T-helper 1 cell treated with Interleukin-12 subunit alpha and Interleukin-12 subunit beta and Interleukin-4 antibody, amounts not matched to agents 30 μg/mL and 1 μg/mL, for 36 hours (primary cell): ENCODE results near the gene THEM5.

Experiments
- H3K27ac Mint-ChIP-seq: one replicate; pipeline ENCODE4 v1.8.0; 2021; ENCODE audit warnings: mild to moderate bottlenecking, mixed read lengths
- H3K27me3 Mint-ChIP-seq: one replicate; pipeline ENCODE4 v1.8.0; 2021; ENCODE audit warnings: low read depth, mixed read lengths
- H3K36me3 Mint-ChIP-seq: one replicate; pipeline ENCODE4 v1.8.0; 2021; ENCODE audit warnings: low read depth, mixed read lengths
- H3K4me1 Mint-ChIP-seq: one replicate; pipeline ENCODE4 v1.8.0; 2021; ENCODE audit warnings: low read depth, mixed read lengths
- H3K4me3 Mint-ChIP-seq: one replicate; pipeline ENCODE4 v1.8.0; 2021; ENCODE audit warnings: mild to moderate bottlenecking, moderate library complexity, mixed read lengths
- H3K9me3 Mint-ChIP-seq: one replicate; pipeline ENCODE4 v1.8.0; 2021; ENCODE audit warnings: mixed read lengths

Gene THEM5

GRCh38 chr1:151814426-151814825, 39.1 kb downstream of the THEM5 start:
- Mint-ChIP-seq H3K27me3 (no peaks in the 10 kb centered on the region), H3K4me1 (peaks cover 19% of the 10 kb centered on the region), H3K36me3 (no peaks in the 10 kb centered on the region), H3K4me3 (no peak overlapping the region), H3K27ac (no peak overlapping the region), H3K9me3 (no peaks in the 10 kb centered on the region)

DNA sequence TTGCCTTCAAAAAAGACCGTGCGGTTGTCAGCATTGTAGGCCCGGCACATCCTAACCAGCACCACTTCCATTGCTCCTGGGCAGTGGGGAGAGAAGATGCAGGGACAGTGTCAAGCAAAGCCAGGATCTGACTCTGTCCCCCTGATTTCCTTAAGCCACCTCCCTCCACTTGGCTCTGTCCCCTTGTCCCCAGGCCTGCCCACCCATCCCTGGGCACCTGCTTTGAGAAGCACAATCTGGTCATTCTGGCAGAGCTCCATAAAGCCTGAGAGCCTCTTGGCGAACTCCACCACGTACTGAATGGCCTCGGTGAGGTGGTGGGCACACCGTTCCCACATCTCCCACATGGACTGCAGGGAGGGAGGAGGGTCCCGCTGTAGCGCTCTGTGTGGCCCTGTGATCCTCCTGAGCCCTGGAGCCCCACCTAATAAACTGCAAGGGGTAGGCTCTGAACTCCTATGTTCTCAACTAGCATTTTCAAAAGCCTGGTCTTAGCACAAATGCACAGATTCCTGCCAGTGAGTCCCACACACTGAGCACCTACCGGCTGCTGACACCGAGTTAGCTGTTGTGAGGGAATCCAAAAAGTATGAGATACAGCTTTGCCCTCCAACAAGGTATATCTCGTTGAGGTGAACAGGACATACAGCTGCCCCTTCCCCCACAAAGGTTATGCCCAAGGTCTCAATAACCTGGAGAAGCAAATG, 40.1 kb downstream of the THEM5 start:
- no peaks in the 10 kb centered on the region for H3K36me3 Mint-ChIP-seq
- H3K4me3 Mint-ChIP-seq = no peak overlapping the region
- H3K27me3 Mint-ChIP-seq = peaks cover 4% of the 10 kb centered on the region
- H3K9me3 Mint-ChIP-seq = no peaks in the 10 kb centered on the region
- peaks cover 19% of the 10 kb centered on the region for H3K4me1 Mint-ChIP-seq
- no peak overlapping the region for H3K27ac Mint-ChIP-seq

- peaks cover 12% of the 10 kb centered on the region for H3K4me1 Mint-ChIP-seq
- H3K4me3 Mint-ChIP-seq = no peak overlapping the region
- no peaks in the 10 kb centered on the region for H3K9me3 Mint-ChIP-seq
- H3K27ac Mint-ChIP-seq = no peak overlapping the region
- H3K27me3 Mint-ChIP-seq = peaks cover 15% of the 10 kb centered on the region
- H3K36me3 Mint-ChIP-seq = no peaks in the 10 kb centered on the region
These were observed 42.3 kb downstream of the THEM5 start for GRCh38 chr1:151811181-151811580.

- Mint-ChIP-seq H3K27ac (no peak overlapping the region), H3K4me3 (no peak overlapping the region), H3K27me3 (peaks cover 16% of the 10 kb centered on the region), H3K4me1 (peaks cover 6% of the 10 kb centered on the region), H3K9me3 (no peaks in the 10 kb centered on the region), H3K36me3 (no peaks in the 10 kb centered on the region)
These were observed 43.4 kb downstream of the THEM5 start for GRCh38 chr1:151809985-151810556.

DNA sequence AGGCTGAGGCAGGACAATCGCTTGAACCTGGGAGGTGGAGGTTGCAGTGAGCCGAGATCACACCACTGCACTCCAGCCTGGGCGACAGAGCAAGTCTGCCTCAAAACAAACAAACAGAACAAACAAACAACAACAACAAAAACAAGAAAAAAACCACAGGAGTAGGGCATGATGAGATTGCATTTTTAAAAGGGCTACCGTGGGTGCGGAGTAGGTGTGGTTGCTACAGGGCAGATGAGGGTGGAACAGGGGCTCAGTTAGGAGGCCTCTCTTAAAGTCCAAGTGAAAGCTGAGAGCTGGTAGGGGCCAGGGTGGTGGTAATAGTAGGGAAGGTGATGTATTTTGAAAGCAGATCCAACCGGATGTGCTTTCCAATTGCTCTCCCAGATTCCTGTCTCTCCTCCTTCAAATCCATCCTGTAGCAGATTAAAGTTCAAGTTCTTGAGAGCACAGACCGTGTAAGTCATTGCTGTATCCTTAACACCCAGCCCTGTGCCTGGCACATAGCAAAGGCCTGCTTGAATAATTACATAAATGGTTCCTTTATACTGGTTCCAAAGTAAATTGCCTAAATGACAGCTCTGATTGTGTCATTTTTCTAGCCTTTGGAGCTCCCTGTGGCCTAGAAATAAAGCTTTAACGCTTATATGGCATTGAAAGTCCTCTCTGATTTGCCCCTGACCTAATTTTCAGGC, 44.1 kb downstream of the THEM5 start:
- H3K36me3 Mint-ChIP-seq = no peaks in the 10 kb centered on the region
- no peaks in the 10 kb centered on the region for H3K9me3 Mint-ChIP-seq
- peaks cover 6% of the 10 kb centered on the region for H3K4me1 Mint-ChIP-seq
- H3K27me3 Mint-ChIP-seq = peaks cover 19% of the 10 kb centered on the region
- no peak overlapping the region for H3K4me3 Mint-ChIP-seq
- no peak overlapping the region for H3K27ac Mint-ChIP-seq

- Mint-ChIP-seq H3K9me3 (no peaks in the 10 kb centered on the region), H3K4me3 (no peak overlapping the region), H3K36me3 (no peaks in the 10 kb centered on the region), H3K27me3 (peaks cover 19% of the 10 kb centered on the region), H3K27ac (no peak overlapping the region), H3K4me1 (peaks cover 4% of the 10 kb centered on the region)
These were observed 45.7 kb downstream of the THEM5 start for GRCh38 chr1:151807766-151808165.

GRCh38 chr1:151807131-151807530, 46.4 kb downstream of the THEM5 start:
- Mint-ChIP-seq H3K27ac (no peak overlapping the region), H3K4me3 (no peak overlapping the region), H3K27me3 (peaks cover 19% of the 10 kb centered on the region), H3K9me3 (no peaks in the 10 kb centered on the region), H3K4me1 (peaks cover 2% of the 10 kb centered on the region), H3K36me3 (no peaks in the 10 kb centered on the region)

DNA sequence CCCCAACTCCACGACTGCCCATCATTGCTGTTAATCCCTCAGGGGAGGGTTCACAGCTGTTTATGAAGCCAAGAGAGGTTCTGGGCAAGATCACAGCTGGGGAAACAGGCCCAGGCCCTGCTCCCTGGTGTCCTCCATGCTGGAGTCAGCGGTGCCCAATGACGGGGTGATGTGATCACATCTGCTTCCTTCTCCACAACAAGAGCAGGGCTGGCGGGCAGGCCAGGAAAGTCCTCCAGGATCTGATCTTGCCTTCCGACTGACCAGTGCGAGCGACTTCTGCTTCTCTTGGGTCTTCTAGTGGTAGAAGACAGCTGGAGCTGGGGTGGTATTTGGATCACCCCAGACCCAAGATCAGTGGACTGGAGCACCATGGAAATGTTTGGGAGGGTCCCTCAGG, 47.3 kb downstream of the THEM5 start:
- Mint-ChIP-seq H3K4me1 (peaks cover 2% of the 10 kb centered on the region), H3K9me3 (no peaks in the 10 kb centered on the region), H3K36me3 (no peaks in the 10 kb centered on the region), H3K27ac (no peak overlapping the region), H3K27me3 (peaks cover 19% of the 10 kb centered on the region), H3K4me3 (no peak overlapping the region)

- peaks cover 19% of the 10 kb centered on the region for H3K27me3 Mint-ChIP-seq
- H3K4me1 Mint-ChIP-seq = peaks cover 5% of the 10 kb centered on the region
- no peak within 1 kb of the TSS for H3K27ac Mint-ChIP-seq
- no peak within 1 kb of the TSS for H3K4me3 Mint-ChIP-seq
- no peaks in the 10 kb centered on the region for H3K36me3 Mint-ChIP-seq
- no peaks in the 10 kb centered on the region for H3K9me3 Mint-ChIP-seq
These were observed 48.3 kb downstream of the THEM5 start, which contains the start of gene LINGO4 for GRCh38 chr1:151805066-151805820. Gene LINGO4 (minus strand): TSS chr1:151805419. CDS start chr1:151802704, 2,715 bp downstream.

DNA sequence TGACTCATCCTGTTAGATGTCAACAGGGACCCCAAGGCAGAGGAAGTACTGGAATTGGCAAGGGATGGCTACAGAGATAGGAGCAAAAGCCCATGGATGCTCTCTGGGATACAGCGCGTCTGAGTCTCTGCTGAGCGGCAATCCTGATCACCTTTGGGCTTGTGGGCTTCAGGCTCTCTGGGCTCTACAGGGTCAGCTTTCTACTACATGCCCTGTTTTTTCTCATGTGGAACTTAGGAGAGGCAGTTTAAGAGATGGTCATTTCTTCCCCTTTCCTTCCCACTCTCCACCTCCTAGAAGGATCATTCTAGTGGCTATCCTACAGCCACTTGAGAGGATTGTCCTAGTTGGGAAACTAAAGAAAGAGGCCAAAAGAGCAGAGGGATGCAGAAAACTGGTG, 49.6 kb downstream of the THEM5 start:
- Mint-ChIP-seq H3K36me3 (no peaks in the 10 kb centered on the region), H3K4me3 (no peak overlapping the region), H3K9me3 (no peaks in the 10 kb centered on the region), H3K4me1 (peaks cover 5% of the 10 kb centered on the region), H3K27ac (no peak overlapping the region), H3K27me3 (peaks cover 23% of the 10 kb centered on the region)

DNA sequence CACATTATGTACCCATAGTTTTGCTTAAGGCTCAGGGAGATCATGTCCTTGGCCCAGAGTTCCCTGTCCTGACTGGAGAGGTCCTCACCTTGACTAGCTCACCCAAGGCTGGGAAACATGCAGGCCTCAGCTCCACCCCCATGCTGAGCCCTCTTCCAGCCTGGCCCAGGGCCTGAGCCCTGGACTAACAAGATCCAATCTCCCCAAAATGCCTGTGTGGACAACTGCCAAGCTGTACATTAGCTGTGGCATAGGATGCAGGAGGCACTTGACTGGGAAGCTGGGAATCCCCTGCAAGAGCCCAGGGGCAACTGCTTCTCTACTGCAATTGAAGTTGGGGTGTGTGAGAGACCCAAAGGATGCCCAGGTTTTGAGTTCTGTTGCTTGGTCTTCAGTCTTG, 50.3 kb downstream of the THEM5 start:
- Mint-ChIP-seq H3K4me3 (no peak overlapping the region), H3K27ac (no peak overlapping the region), H3K4me1 (peaks cover 5% of the 10 kb centered on the region), H3K27me3 (peaks cover 21% of the 10 kb centered on the region), H3K9me3 (no peaks in the 10 kb centered on the region), H3K36me3 (no peaks in the 10 kb centered on the region)

DNA sequence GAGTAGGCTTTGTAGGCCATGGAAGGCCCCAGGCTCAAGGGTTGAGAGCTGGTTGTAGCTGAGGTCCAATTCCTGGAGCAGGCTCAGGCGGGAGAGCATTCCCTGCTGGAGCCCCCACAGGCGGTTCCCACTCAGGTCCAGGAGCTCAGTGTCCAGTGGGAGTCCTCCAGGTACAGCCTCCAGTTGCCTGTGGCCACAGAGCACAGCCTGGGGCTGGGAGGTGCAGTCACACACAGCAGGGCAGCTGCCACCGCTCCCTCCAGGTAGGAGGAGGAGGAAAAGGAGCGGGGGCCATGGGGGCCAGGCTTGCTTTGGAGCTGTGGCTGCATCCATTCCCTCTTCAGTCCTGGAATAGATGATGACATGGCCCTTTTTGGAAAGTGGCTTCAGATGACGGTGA, 51.1 kb downstream of the THEM5 start:
- peaks cover 16% of the 10 kb centered on the region for H3K27me3 Mint-ChIP-seq

GRCh38 chr1:151801846-151802245, 51.7 kb downstream of the THEM5 start:
- H3K27ac Mint-ChIP-seq = no peak overlapping the region
- H3K9me3 Mint-ChIP-seq = no peaks in the 10 kb centered on the region
- peaks cover 3% of the 10 kb centered on the region for H3K4me1 Mint-ChIP-seq
- no peaks in the 10 kb centered on the region for H3K36me3 Mint-ChIP-seq
- H3K27me3 Mint-ChIP-seq = peaks cover 16% of the 10 kb centered on the region
- H3K4me3 Mint-ChIP-seq = no peak overlapping the region

More for the DNA sequence above, 51.1 kb downstream of the THEM5 start:
- Mint-ChIP-seq H3K36me3 (no peaks in the 10 kb centered on the region), H3K9me3 (no peaks in the 10 kb centered on the region), H3K4me3 (no peak overlapping the region), H3K27ac (no peak overlapping the region), H3K4me1 (peaks cover 3% of the 10 kb centered on the region)

DNA sequence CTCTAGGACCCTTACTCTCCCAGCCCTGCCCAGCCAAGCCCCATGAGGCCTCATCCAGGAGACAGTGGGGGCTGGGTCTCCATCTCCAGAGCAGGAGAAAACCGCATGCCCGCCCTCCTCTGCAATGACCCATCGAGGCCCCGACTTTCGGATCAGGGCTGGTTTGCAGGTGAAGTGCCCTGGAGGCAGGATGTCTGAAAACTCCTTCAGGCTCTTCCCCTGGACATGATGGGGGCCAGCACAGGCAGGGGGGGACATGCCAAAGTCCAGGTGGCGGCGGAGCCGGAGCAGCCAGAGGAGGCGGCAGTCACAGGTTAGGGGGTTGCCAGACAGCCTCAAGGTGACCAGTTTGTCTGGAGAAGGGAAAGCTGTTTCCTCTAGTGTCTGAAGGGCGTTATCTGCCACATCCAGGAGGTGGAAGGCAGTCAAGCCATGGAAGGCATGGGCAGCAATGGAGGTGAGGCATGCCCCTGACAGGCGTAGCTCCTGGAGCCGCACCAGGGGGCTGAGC, 52.1 kb downstream of the THEM5 start:
- no peak overlapping the region for H3K27ac Mint-ChIP-seq

More for the DNA sequence above, 52.1 kb downstream of the THEM5 start:
- peaks cover 14% of the 10 kb centered on the region for H3K27me3 Mint-ChIP-seq
- no peaks in the 10 kb centered on the region for H3K9me3 Mint-ChIP-seq
- no peak overlapping the region for H3K4me3 Mint-ChIP-seq
- H3K4me1 Mint-ChIP-seq = peaks cover 3% of the 10 kb centered on the region
- H3K36me3 Mint-ChIP-seq = no peaks in the 10 kb centered on the region
